ENCODE data around the gene TRPM2.

The TRPM2 gene

GRCh38 chr21:44441581-44442265, 88.3 kb downstream of the TRPM2 start:
- H3K27ac ChIP-seq (ENCODE audit: low read depth, low read length) = no peak overlapping the region
- H3K27me3 ChIP-seq (ENCODE audit: insufficient read depth, low read length) = no peaks in the 10 kb centered on the region
- H3K4me1 ChIP-seq (ENCODE audit: insufficient read depth, low read length) = no peaks in the 10 kb centered on the region
- H3K4me3 ChIP-seq (ENCODE audit: low read length) = no peak overlapping the region
- no peaks in the 10 kb centered on the region for H3K9me3 ChIP-seq (ENCODE audit: insufficient read depth, low read depth, low read length)
- no peak overlapping the region for H3K9ac ChIP-seq (ENCODE audit: low read depth, low read length)
- no peaks in the 10 kb centered on the region for H3K36me3 ChIP-seq (ENCODE audit: insufficient read depth, low read length)
- 95% methylated on average over 20 of the region's 20 CpGs for WGBS

- Histone ChIP-seq H3K9ac (ENCODE audit: low read depth, low read length) (no peak overlapping the region), H3K4me1 (ENCODE audit: insufficient read depth, low read length) (no peaks in the 10 kb centered on the region), H3K36me3 (ENCODE audit: insufficient read depth, low read length) (no peaks in the 10 kb centered on the region), H3K27ac (ENCODE audit: low read depth, low read length) (no peak overlapping the region), H3K27me3 (ENCODE audit: insufficient read depth, low read length) (no peaks in the 10 kb centered on the region), H3K9me3 (ENCODE audit: insufficient read depth, low read depth, low read length) (no peaks in the 10 kb centered on the region), H3K4me3 (ENCODE audit: low read length) (no peak overlapping the region)
- WGBS = 88% methylated on average over 19 of the region's 19 CpGs
Observed at GRCh38 chr21:44442266-44443125, 89.1 kb downstream of the TRPM2 start.

DNA sequence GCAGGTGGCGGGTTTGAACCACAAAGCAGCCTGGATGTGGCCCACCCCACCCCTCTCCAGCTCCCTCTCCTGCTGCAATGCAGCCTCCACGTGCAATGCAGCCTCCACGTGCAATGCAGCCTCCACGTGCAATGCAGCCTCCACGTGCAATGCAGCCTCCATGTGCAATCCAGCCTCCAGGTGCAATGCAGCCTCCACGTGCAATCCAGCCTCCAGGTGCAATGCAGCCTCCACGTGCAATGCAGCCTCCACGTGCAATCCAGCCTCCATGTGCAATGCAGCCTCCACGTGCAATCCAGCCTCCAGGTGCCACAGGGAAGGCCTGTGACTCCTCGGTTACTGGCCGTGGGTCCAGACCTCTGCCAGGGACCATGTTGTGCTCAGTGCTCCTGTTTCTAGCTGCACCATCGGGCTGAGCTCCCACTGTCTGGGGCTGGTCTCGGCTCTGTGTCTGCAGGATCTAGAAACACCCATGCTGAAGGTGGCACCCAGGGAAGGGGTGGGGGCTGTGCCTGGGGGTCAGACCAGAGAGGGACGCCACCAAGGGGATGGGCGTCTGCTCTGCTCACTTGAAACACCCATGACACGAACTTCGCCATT, 90.0 kb downstream of the TRPM2 start:
- 78% methylated on average over 17 of the region's 17 CpGs for WGBS
- Histone ChIP-seq H3K9me3 (ENCODE audit: insufficient read depth, low read depth, low read length) (no peaks in the 10 kb centered on the region), H3K4me1 (ENCODE audit: insufficient read depth, low read length) (no peaks in the 10 kb centered on the region)

GRCh38 chr21:44443891-44444285, 90.5 kb downstream of the TRPM2 start:
- H3K36me3 ChIP-seq (ENCODE audit: insufficient read depth, low read length) = no peaks in the 10 kb centered on the region
- H3K27ac ChIP-seq (ENCODE audit: low read depth, low read length) = no peak overlapping the region
- no peak overlapping the region for H3K9ac ChIP-seq (ENCODE audit: low read depth, low read length)
- WGBS = 91% methylated on average over 12 of the region's 12 CpGs
- H3K9me3 ChIP-seq (ENCODE audit: insufficient read depth, low read depth, low read length) = no peaks in the 10 kb centered on the region
- no peaks in the 10 kb centered on the region for H3K27me3 ChIP-seq (ENCODE audit: insufficient read depth, low read length)
- no peaks in the 10 kb centered on the region for H3K4me1 ChIP-seq (ENCODE audit: insufficient read depth, low read length)
- H3K4me3 ChIP-seq (ENCODE audit: low read length) = no peak overlapping the region

More for the DNA sequence above, 90.0 kb downstream of the TRPM2 start:
- Histone ChIP-seq H3K27ac (ENCODE audit: low read depth, low read length) (no peak overlapping the region), H3K4me3 (ENCODE audit: low read length) (no peak overlapping the region), H3K36me3 (ENCODE audit: insufficient read depth, low read length) (no peaks in the 10 kb centered on the region), H3K27me3 (ENCODE audit: insufficient read depth, low read length) (no peaks in the 10 kb centered on the region), H3K9ac (ENCODE audit: low read depth, low read length) (no peak overlapping the region)

- no peak overlapping the region for H3K27ac ChIP-seq (ENCODE audit: low read depth, low read length)
- no peak overlapping the region for H3K4me3 ChIP-seq (ENCODE audit: low read length)
- H3K9me3 ChIP-seq (ENCODE audit: insufficient read depth, low read depth, low read length) = no peaks in the 10 kb centered on the region
- no peaks in the 10 kb centered on the region for H3K4me1 ChIP-seq (ENCODE audit: insufficient read depth, low read length)
- no peaks in the 10 kb centered on the region for H3K36me3 ChIP-seq (ENCODE audit: insufficient read depth, low read length)
- 75% methylated on average over 21 of the region's 21 CpGs for WGBS
- no peaks in the 10 kb centered on the region for H3K27me3 ChIP-seq (ENCODE audit: insufficient read depth, low read length)
- H3K9ac ChIP-seq (ENCODE audit: low read depth, low read length) = no peak overlapping the region
Observed at GRCh38 chr21:44444286-44444931, 91.0 kb downstream of the TRPM2 start.

DNA sequence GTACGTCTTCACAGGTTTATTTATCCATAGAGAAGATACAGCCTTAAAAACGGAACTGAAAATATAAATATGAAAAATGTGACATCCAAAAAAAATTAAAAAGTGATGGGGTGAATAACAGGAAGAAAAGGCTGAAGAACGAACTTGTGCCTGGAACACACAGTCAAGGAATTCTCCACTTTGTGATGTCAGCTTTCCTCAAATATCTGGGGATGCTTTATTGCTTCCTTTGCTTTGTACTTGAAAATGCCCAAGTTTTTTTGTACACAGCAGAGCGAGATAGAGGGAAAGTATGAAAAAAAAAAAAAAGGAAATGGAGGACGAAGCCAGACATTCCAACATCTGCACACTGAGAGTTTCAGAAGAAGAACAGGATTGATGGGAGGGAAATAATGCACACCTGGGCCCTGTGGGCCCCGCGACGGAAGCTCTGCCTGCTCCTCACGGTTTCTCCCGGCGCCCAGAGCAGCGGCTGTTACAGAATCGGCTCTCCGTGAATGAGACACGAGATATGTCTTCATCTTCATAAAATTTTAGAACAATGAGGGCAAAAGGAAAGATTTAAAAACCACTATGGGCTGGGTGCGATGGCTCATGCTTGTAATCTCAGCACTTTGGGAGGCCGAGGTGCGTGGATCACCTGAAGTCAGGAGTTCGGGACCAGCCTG, 91.9 kb downstream of the TRPM2 start:
- no peaks in the 10 kb centered on the region for H3K4me1 ChIP-seq (ENCODE audit: insufficient read depth, low read length)

GRCh38 chr21:44448651-44449131, 95.3 kb downstream of the TRPM2 start:
- no peak overlapping the region for H3K4me3 ChIP-seq (ENCODE audit: low read length)
- H3K4me1 ChIP-seq (ENCODE audit: insufficient read depth, low read length) = no peaks in the 10 kb centered on the region
- WGBS = 88% methylated on average over 12 of the region's 13 CpGs
- H3K27me3 ChIP-seq (ENCODE audit: insufficient read depth, low read length) = peaks cover 2% of the 10 kb centered on the region; the same call in 1 of the 2 replicates
- no peak overlapping the region for H3K9ac ChIP-seq (ENCODE audit: low read depth, low read length)
- H3K9me3 ChIP-seq (ENCODE audit: insufficient read depth, low read depth, low read length) = peaks cover 2% of the 10 kb centered on the region; the same call in 1 of the 2 replicates
- H3K36me3 ChIP-seq (ENCODE audit: insufficient read depth, low read length) = no peaks in the 10 kb centered on the region
- H3K27ac ChIP-seq (ENCODE audit: low read depth, low read length) = no peak overlapping the region

More for the DNA sequence above, 91.9 kb downstream of the TRPM2 start:
- Histone ChIP-seq H3K4me3 (ENCODE audit: low read length) (no peak overlapping the region), H3K36me3 (ENCODE audit: insufficient read depth, low read length) (no peaks in the 10 kb centered on the region), H3K27ac (ENCODE audit: low read depth, low read length) (no peak overlapping the region), H3K27me3 (ENCODE audit: insufficient read depth, low read length) (no peaks in the 10 kb centered on the region), H3K9ac (ENCODE audit: low read depth, low read length) (no peak overlapping the region), H3K9me3 (ENCODE audit: insufficient read depth, low read depth, low read length) (no peaks in the 10 kb centered on the region)
- 92% methylated on average over 19 of the region's 19 CpGs for WGBS

- Histone ChIP-seq H3K4me1 (ENCODE audit: insufficient read depth, low read length) (no peaks in the 10 kb centered on the region), H3K4me3 (ENCODE audit: low read length) (no peak overlapping the region), H3K9ac (ENCODE audit: low read depth, low read length) (no peak overlapping the region), H3K9me3 (ENCODE audit: insufficient read depth, low read depth, low read length) (peaks cover 2% of the 10 kb centered on the region; the same call in 1 of the 2 replicates), H3K27ac (ENCODE audit: low read depth, low read length) (no peak overlapping the region), H3K36me3 (ENCODE audit: insufficient read depth, low read length) (no peaks in the 10 kb centered on the region), H3K27me3 (ENCODE audit: insufficient read depth, low read length) (peaks cover 2% of the 10 kb centered on the region; the same call in 1 of the 2 replicates)
- WGBS = 85% methylated on average over 28 of the region's 28 CpGs
Observed at GRCh38 chr21:44449473-44450363, 96.3 kb downstream of the TRPM2 start.

GRCh38 chr21:44450402-44450801, 97.0 kb downstream of the TRPM2 start:
- Histone ChIP-seq H3K9ac (ENCODE audit: low read depth, low read length) (no peak overlapping the region), H3K27me3 (ENCODE audit: insufficient read depth, low read length) (peaks cover 2% of the 10 kb centered on the region; the same call in 1 of the 2 replicates), H3K4me3 (ENCODE audit: low read length) (no peak overlapping the region), H3K9me3 (ENCODE audit: insufficient read depth, low read depth, low read length) (peaks cover 2% of the 10 kb centered on the region; the same call in 1 of the 2 replicates), H3K36me3 (ENCODE audit: insufficient read depth, low read length) (no peaks in the 10 kb centered on the region), H3K4me1 (ENCODE audit: insufficient read depth, low read length) (no peaks in the 10 kb centered on the region), H3K27ac (ENCODE audit: low read depth, low read length) (no peak overlapping the region)
- 85% methylated on average over 14 of the region's 14 CpGs for WGBS

- H3K36me3 ChIP-seq (ENCODE audit: insufficient read depth, low read length) = no peaks in the 10 kb centered on the region
- peaks cover 6% of the 10 kb centered on the region for H3K27me3 ChIP-seq (ENCODE audit: insufficient read depth, low read length)
- WGBS = 92% methylated on average over 14 of the region's 14 CpGs
- H3K27ac ChIP-seq (ENCODE audit: low read depth, low read length) = no peak overlapping the region
- no peak overlapping the region for H3K4me3 ChIP-seq (ENCODE audit: low read length)
- H3K9ac ChIP-seq (ENCODE audit: low read depth, low read length) = no peak overlapping the region
- no peaks in the 10 kb centered on the region for H3K4me1 ChIP-seq (ENCODE audit: insufficient read depth, low read length)
- peaks cover 2% of the 10 kb centered on the region; the same call in 1 of the 2 replicates for H3K9me3 ChIP-seq (ENCODE audit: insufficient read depth, low read depth, low read length)
Observed at GRCh38 chr21:44450999-44451398, 97.6 kb downstream of the TRPM2 start.
